Kidney (tissue), 14 donors: Measurements from ENCODE around the gene CSH1. TPM values are rescaled to one million over a fixed set of nuclear protein-coding genes. Genes with fewer than 3 reads are reported as not detected.
A peak's percentile ranks its signal among the peaks of the same experiment; 100 is the strongest.
"Not testable (repeated sequence)": the region's sequence is repeated elsewhere in the genome, so short reads cannot be mapped to it uniquely, and the experiment has no call there.

ENCODE experiments used
- DNase-seq, 5 donors: peaks; one replicate each; pipeline ENCODE4 v3.0.0-alpha.2; 2013 to 2020
- FAIRE-seq: peaks from 2 replicates; lab custom pipeline; 2012; peaks lifted over from hg19 to GRCh38; lab: Jason Lieb, UNC
- H3K27ac ChIP-seq, 2 donors: one replicate each; pipeline ENCODE4 v1.7.0; 2013; ENCODE audit warnings: low read depth in 2 of 2, low read length in 2 of 2, inconsistent platforms in 1 of 2
- H3K27me3 ChIP-seq: one replicate; pipeline ENCODE4 v1.7.1; 2013; ENCODE audit warnings: low read length, inconsistent platforms; ENCODE audit not compliant: control insufficient read depth, insufficient read depth
- H3K36me3 ChIP-seq, 3 donors: one replicate each; pipeline versions ENCODE4 v1.7.0 to v1.7.1; 2013; ENCODE audit warnings: low read length in 3 of 3, control low read depth in 1 of 3, inconsistent platforms in 1 of 3; ENCODE audit not compliant: insufficient read depth in 3 of 3, control insufficient read depth in 2 of 3
- H3K4me1 ChIP-seq, 3 donors: one replicate each; pipeline versions ENCODE4 v1.7.0 to v1.7.1; 2013; ENCODE audit warnings: low read length in 3 of 3, inconsistent platforms in 1 of 3, low read depth in 1 of 3; ENCODE audit not compliant: control insufficient read depth in 2 of 3, insufficient read depth in 2 of 3
- H3K4me3 ChIP-seq, 3 donors: one replicate each; pipeline versions ENCODE4 v1.7.0 to v1.8.1; 2013; ENCODE audit warnings: low read length in 3 of 3, control low read depth in 1 of 3, inconsistent platforms in 1 of 3
- H3K9ac ChIP-seq, 3 donors: one replicate each; pipeline versions ENCODE4 v1.7.0 to v1.7.1; 2013; ENCODE audit warnings: low read length in 3 of 3, control low read depth in 1 of 3, inconsistent platforms in 1 of 3
- H3K9me3 ChIP-seq, 3 donors: one replicate each; pipeline versions ENCODE4 v1.7.0 to v1.7.1; 2013; ENCODE audit warnings: low read length in 3 of 3, control low read depth in 1 of 3, inconsistent platforms in 1 of 3; ENCODE audit not compliant: control insufficient read depth in 2 of 3, insufficient read depth in 1 of 3
- CTCF ChIP-seq: IDR thresholded peaks from 3 replicates; pipeline ENCODE4 v1.5.1; 2012; ENCODE audit warnings: mild to moderate bottlenecking, moderate library complexity, borderline replicate concordance; ENCODE audit not compliant: insufficient read depth; ENCODE audit errors: extremely low read depth
- intact Hi-C: fragments of 100-400 bp; cut with DNase I; formaldehyde crosslinking; loops from one replicate; pipeline ENCODE4 v1.11.1; 2022
- polyA plus RNA-seq: library from polyadenylated mRNA; stranded (reverse); fragments of 350-450 nt; fragmentation: Illumina TruSeq; extraction: RNeasy Lipid Tissue Mini Kit (QIAGEN cat#74804); gene quantifications from one replicate; pipeline ENCODE4 v1.2.3, GENCODE V29; 2014; ENCODE audit warnings: low read depth, low replicate concordance; ENCODE audit not compliant: insufficient read depth
- total RNA-seq: library from RNA; stranded (reverse); fragmentation: NEBNext Ultra II Directional; extraction: Animal tissue kit (Norgen Biotek cat#: 25700); gene quantifications from one replicate; pipeline ENCODE4 v1.2.1, GENCODE V29; 2021
- donor health status: control.
- donor health status: control.
- donor health status: control.
- donor health status: control.
- donor health status: control.
- donor health status: DM: yes; HTN: yes; CAD: no.
- donor health status: Normal renal cell carcinoma (clear cell type).

Gene CSH1
- total and polyA plus RNA-seq, 2 donors from 2014 or later = not detected

GRCh38 chr17:63918305-63918704, 21.9 kb upstream of the CSH1 start:
- peak in 1 of 5 donors; percentile 41 for DNase-seq

GRCh38 chr17:63917646-63918045, 21.3 kb upstream of the CSH1 start:
- no peak overlapping the region for H3K4me3 ChIP-seq
- no peak overlapping the region for H3K27ac ChIP-seq
- TF ChIP-seq CTCF = no peak
- H3K4me1 ChIP-seq = no peaks in the 10 kb centered on the region
- FAIRE-seq (no peak), DNase-seq (no peak)
- H3K9ac ChIP-seq = no peak overlapping the region
- intact Hi-C loops = loop anchor here (10.0 kb wide), 2 partner anchors 97 to 217 kb away; partner anchors contain the start of gene ERN1
- no peaks in the 10 kb centered on the region for H3K9me3 ChIP-seq
- H3K27me3 ChIP-seq = no peaks in the 10 kb centered on the region
- no peaks in the 10 kb centered on the region for H3K36me3 ChIP-seq

More at GRCh38 chr17:63918305-63918704, 21.9 kb upstream of the CSH1 start:
- Histone ChIP-seq H3K4me3 (no peak overlapping the region), H3K27ac (no peak overlapping the region), H3K9ac (no peak overlapping the region), H3K27me3 (no peaks in the 10 kb centered on the region), H3K4me1 (no peaks in the 10 kb centered on the region), H3K36me3 (no peaks in the 10 kb centered on the region), H3K9me3 (no peaks in the 10 kb centered on the region)
- intact Hi-C loops = loop anchor here (10.0 kb wide), 2 partner anchors 96 to 216 kb away; partner anchors contain the start of gene ERN1
- no peak for FAIRE-seq
- TF ChIP-seq CTCF = no peak

GRCh38 chr17:63917206-63917605, 20.8 kb upstream of the CSH1 start:
- not testable (repeated sequence) for DNase-seq, H3K27me3 ChIP-seq, H3K9me3 ChIP-seq, H3K4me1 ChIP-seq, H3K4me3 ChIP-seq, H3K27ac ChIP-seq, H3K9ac ChIP-seq, FAIRE-seq, H3K36me3 ChIP-seq
- intact Hi-C loops = loop anchor here (10.0 kb wide), 2 partner anchors 98 to 218 kb away; partner anchors contain the start of gene ERN1

GRCh38 chr17:63916566-63917185, 20.3 kb upstream of the CSH1 start:
- no peak overlapping the region for H3K27ac ChIP-seq
- peak in 1 of 5 donors; percentile 5 for DNase-seq
- no peak overlapping the region for H3K4me3 ChIP-seq

GRCh38 chr17:63915753-63916152, 19.4 kb upstream of the CSH1 start:
- H3K4me3 ChIP-seq, H3K9ac ChIP-seq, H3K4me1 ChIP-seq, FAIRE-seq, H3K27ac ChIP-seq, H3K27me3 ChIP-seq, H3K9me3 ChIP-seq, H3K36me3 ChIP-seq: not testable (repeated sequence)
- intact Hi-C loops = loop anchor here (10.0 kb wide), 2 partner anchors 99 to 219 kb away; partner anchors contain the start of gene ERN1
- DNase-seq = peak in 1 of 5 donors; percentile 13

More at GRCh38 chr17:63916566-63917185, 20.3 kb upstream of the CSH1 start:
- no peaks in the 10 kb centered on the region for H3K36me3 ChIP-seq
- no peaks in the 10 kb centered on the region for H3K9me3 ChIP-seq
- TF ChIP-seq CTCF = no peak
- no peaks in the 10 kb centered on the region for H3K4me1 ChIP-seq
- no peak overlapping the region for H3K9ac ChIP-seq
- intact Hi-C loops = loop anchor here (10.0 kb wide), 2 partner anchors 98 to 218 kb away; partner anchors contain the start of gene ERN1
- H3K27me3 ChIP-seq = no peaks in the 10 kb centered on the region
- no peak for FAIRE-seq
